T47D (cell line): ENCODE results near the gene KCNK18.

ENCODE experiments used
- DNase-seq, 2 experiments: peaks; one replicate each; pipeline versions ENCODE4 v3.0.0 to v3.0.0-alpha.2; 2011 to 2012; ENCODE audit warnings: low read depth in 1 of 2, low spot score in 1 of 2
- JUND ChIP-seq: IDR thresholded peaks from 2 replicates; pipeline ENCODE4 v1.6.1; 2012; ENCODE audit warnings: low read depth
- in situ Hi-C: cut with HindIII; loops from 2 replicates; pipeline ENCODE4 v1.10.0; 2016; ENCODE audit warnings: low sequenced_read_pairs, low pct_unique_long_range_greater_than_20kb

Gene KCNK18

GRCh38 chr10:117197189-117197588 lies at the start of gene KCNK18:
TSS of gene KCNK18 (plus strand) at chr10:117197489. CDS start at chr10:117197489, 0 bp downstream.
- in situ Hi-C loops: no loop called here
- TF ChIP-seq JUND: no peak

GRCh38 chr10:117148284-117148683 lies 49.0 kb upstream of the KCNK18 start:
- TF ChIP-seq JUND: no peak
- no peak for DNase-seq
- in situ Hi-C loops: no loop called here

More at GRCh38 chr10:117197189-117197588, at the start of gene KCNK18:
- no peak for DNase-seq

DNA sequence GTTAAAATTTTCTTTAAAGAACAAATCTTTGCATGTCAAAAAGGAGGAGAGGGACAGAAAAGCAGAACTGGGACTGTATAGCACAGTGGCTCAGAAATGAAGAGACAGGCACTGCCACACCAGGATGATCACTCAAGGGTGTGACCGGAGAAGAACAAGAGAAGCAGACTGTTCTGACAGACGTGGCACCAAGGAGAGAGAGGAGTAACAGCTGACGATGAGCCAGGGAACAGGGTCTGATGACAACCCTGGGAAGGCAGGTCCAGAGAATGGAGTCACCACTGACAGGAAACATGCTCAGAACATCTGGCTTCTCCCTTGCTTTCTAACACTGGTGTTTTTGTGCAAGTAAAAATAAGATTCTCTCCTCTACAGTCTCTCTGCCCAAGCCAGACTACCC lies 44.6 kb upstream of the KCNK18 start:
- in situ Hi-C loops: no loop called here
- no peak for TF ChIP-seq JUND

GRCh38 chr10:117158297-117158696 lies 39.0 kb upstream of the KCNK18 start:
- TF ChIP-seq JUND: no peak
- DNase-seq: no peak
- in situ Hi-C loops: no loop called here

More for the DNA sequence above, 44.6 kb upstream of the KCNK18 start:
- no peak for DNase-seq

- no peak for DNase-seq
- in situ Hi-C loops: no loop called here
- TF ChIP-seq JUND: no peak
Measured at GRCh38 chr10:117159390-117159789, 37.9 kb upstream of the KCNK18 start.

- no peak for DNase-seq
- TF ChIP-seq JUND: no peak
- in situ Hi-C loops: no loop called here
Measured at GRCh38 chr10:117160567-117160966, 36.7 kb upstream of the KCNK18 start.

GRCh38 chr10:117161386-117162033 lies 35.8 kb upstream of the KCNK18 start:
- no peak for DNase-seq
- no peak for TF ChIP-seq JUND
- in situ Hi-C loops: no loop called here

- in situ Hi-C loops: no loop called here
- no peak for DNase-seq
- no peak for TF ChIP-seq JUND
Measured at GRCh38 chr10:117162093-117163060, 34.9 kb upstream of the KCNK18 start.

GRCh38 chr10:117163061-117163953 lies 34.0 kb upstream of the KCNK18 start:
- in situ Hi-C loops: no loop called here
- no peak for DNase-seq
- TF ChIP-seq JUND: no peak

DNA sequence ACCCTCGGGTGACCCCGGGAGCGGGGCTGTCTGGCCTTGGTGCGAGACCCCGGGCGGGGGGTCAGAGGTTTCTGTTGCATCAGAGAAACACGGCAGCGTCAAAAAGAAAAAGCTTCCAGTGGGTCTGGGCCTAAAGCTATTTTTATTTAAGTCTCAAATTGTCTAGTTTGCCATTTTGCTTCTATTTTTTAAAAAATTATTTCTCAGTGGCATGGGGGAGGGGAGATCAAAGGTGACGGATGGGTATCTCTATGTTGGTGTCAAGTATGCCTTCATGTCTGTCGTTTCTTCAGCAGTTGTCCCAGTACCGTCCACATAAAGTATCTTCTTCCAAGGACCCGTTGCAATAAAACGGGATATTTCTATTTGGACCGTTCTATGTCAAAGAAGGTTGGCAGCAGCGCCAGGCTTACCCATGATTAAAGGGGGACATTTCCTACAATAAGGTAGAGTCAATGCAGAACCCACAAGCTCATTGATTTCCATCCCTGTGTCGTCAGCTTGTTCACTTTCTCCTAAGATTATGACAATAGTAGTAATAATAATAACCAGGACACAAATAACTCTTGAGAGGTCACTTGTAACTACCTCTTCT lies 33.2 kb upstream of the KCNK18 start:
- DNase-seq: no peak
- in situ Hi-C loops: no loop called here
- TF ChIP-seq JUND: no peak

- DNase-seq: no peak
- in situ Hi-C loops: no loop called here
- no peak for TF ChIP-seq JUND
Measured at GRCh38 chr10:117164592-117165537, 32.4 kb upstream of the KCNK18 start.
